Suprapubic skin (tissue), 4 donors: ENCODE results near the gene FTCDNL1. TPM values are rescaled to one million over a fixed set of nuclear protein-coding genes. Genes with fewer than 3 reads are reported as not detected.

Source experiments
- DNase-seq, 2 donors: peaks; one replicate each; pipeline ENCODE4 v3.0.0-alpha.2; 2019; ENCODE audit warnings: low spot score in 2 of 2
- H3K27ac ChIP-seq: fragments of 200-600 bp; sonication (generic); one replicate; pipeline ENCODE4 v1.5.1; 2019
- H3K27me3 ChIP-seq: fragments of 200-600 bp; sonication (generic); one replicate; pipeline ENCODE4 v1.5.1; 2019
- H3K36me3 ChIP-seq: fragments of 200-600 bp; sonication (generic); one replicate; pipeline ENCODE4 v1.5.1; 2019
- H3K4me1 ChIP-seq: fragments of 200-600 bp; sonication (generic); one replicate; pipeline ENCODE4 v1.5.1; 2019
- H3K4me3 ChIP-seq: fragments of 200-600 bp; sonication (generic); one replicate; pipeline ENCODE4 v1.5.1; 2019; ENCODE audit warnings: mild to moderate bottlenecking
- H3K9me3 ChIP-seq: fragments of 200-600 bp; sonication (generic); one replicate; pipeline ENCODE4 v1.5.1; 2019
- EP300 ChIP-seq: sonication (generic); formaldehyde crosslinking; IDR thresholded peaks from one replicate; pipeline ENCODE4 v1.6.1; 2017; ENCODE audit warnings: antibody characterized with exemption
- POLR2A ChIP-seq, 2 donors: fragments of 450-650 bp; IDR thresholded peaks; one replicate each; pipeline ENCODE4 v1.6.1; 2017; ENCODE audit warnings: antibody characterized with exemption in 2 of 2, mild to moderate bottlenecking in 2 of 2, moderate library complexity in 2 of 2
- POLR2AphosphoS5 ChIP-seq, 3 donors: sonication (generic); formaldehyde crosslinking; IDR thresholded peaks; one replicate each; pipeline ENCODE4 v1.6.1; 2017; ENCODE audit warnings: antibody characterized with exemption in 3 of 3
- WGBS: methylation state at CpG from one replicate; pipeline ENCODE4 v1.1.5; 2018; 5-methylcytosine and 5-hydroxymethylcytosine counted together
- total RNA-seq, 4 donors: library from RNA; depleted of rRNA; stranded (reverse); fragments of >200 nt; gene quantifications; one replicate each; pipeline ENCODE4 v1.1.0, GENCODE V29; 2016
- TF ChIP-seq, protein P1 (sequence below), 2 donors: fragments of 200-600 bp in 1 of 2; fragments of 450-650 bp in 1 of 2; sonication (generic) in 1 of 2; IDR thresholded peaks; one replicate each; pipeline ENCODE4 v1.5.1; 2016 to 2019; ENCODE audit warnings: antibody characterized with exemption in 2 of 2, mild to moderate bottlenecking in 1 of 2, moderate library complexity in 1 of 2

The FTCDNL1 gene
- total RNA-seq, 4 donors from 2014 or later = 2.8 to 7.3 (median 5.5) TPM

- Histone ChIP-seq H3K9me3 (no peaks in the 10 kb centered on the region), H3K27me3 (no peaks in the 10 kb centered on the region), H3K27ac (no peak overlapping the region), H3K4me1 (no peaks in the 10 kb centered on the region), H3K4me3 (no peak overlapping the region), H3K36me3 (no peaks in the 10 kb centered on the region)
- no peak for DNase-seq
- TF ChIP-seq POLR2A (IDR thresholded peaks at IDR 0.05) = no peak
- no peak for TF ChIP-seq POLR2AphosphoS5 (IDR thresholded peaks at IDR 0.05)
- TF ChIP-seq, protein P1, sequence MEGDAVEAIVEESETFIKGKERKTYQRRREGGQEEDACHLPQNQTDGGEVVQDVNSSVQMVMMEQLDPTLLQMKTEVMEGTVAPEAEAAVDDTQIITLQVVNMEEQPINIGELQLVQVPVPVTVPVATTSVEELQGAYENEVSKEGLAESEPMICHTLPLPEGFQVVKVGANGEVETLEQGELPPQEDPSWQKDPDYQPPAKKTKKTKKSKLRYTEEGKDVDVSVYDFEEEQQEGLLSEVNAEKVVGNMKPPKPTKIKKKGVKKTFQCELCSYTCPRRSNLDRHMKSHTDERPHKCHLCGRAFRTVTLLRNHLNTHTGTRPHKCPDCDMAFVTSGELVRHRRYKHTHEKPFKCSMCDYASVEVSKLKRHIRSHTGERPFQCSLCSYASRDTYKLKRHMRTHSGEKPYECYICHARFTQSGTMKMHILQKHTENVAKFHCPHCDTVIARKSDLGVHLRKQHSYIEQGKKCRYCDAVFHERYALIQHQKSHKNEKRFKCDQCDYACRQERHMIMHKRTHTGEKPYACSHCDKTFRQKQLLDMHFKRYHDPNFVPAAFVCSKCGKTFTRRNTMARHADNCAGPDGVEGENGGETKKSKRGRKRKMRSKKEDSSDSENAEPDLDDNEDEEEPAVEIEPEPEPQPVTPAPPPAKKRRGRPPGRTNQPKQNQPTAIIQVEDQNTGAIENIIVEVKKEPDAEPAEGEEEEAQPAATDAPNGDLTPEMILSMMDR (IDR thresholded peaks at IDR 0.05) = no peak
- no peak for TF ChIP-seq EP300
- WGBS = 44% methylated on average over 1 of the region's 1 CpG
Observed at GRCh38 chr2:199875400-199875799, 24.4 kb upstream of the FTCDNL1 start.

DNA sequence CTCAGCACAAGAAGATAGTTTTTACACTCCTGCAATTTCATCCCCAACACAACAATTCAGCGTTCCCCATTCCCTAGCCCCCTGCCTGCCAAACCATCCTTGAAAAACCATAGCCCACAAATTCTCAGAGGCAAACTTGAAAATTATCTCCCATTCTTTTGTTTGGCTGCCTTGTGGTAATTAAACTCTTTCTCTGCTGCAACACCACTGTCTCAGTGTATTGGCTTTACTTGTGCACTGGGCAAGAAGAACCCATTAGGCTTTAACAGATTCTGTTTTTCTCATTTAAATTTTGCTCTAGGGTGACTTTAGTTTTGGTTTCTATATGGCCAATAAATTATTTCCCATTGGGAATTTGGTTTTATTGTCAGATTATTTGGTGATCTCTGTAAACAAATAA lies 23.2 kb upstream of the FTCDNL1 start:
- WGBS = 100% methylated on average over 1 of the region's 1 CpG

GRCh38 chr2:199870581-199870980 lies 19.6 kb upstream of the FTCDNL1 start:
- no peak overlapping the region for H3K4me3 ChIP-seq
- DNase-seq = no peak
- WGBS = 50% methylated on average over 1 of the region's 1 CpG

More for the DNA sequence above, 23.2 kb upstream of the FTCDNL1 start:
- no peaks in the 10 kb centered on the region for H3K4me1 ChIP-seq
- H3K27me3 ChIP-seq = no peaks in the 10 kb centered on the region
- TF ChIP-seq POLR2A (IDR thresholded peaks at IDR 0.05) (no peak), POLR2AphosphoS5 (IDR thresholded peaks at IDR 0.05) (no peak), EP300 (no peak)
- TF ChIP-seq, protein P1 (IDR thresholded peaks at IDR 0.05) = no peak
- no peak overlapping the region for H3K27ac ChIP-seq
- no peak for DNase-seq
- no peaks in the 10 kb centered on the region for H3K36me3 ChIP-seq
- H3K9me3 ChIP-seq = no peaks in the 10 kb centered on the region
- no peak overlapping the region for H3K4me3 ChIP-seq

DNA sequence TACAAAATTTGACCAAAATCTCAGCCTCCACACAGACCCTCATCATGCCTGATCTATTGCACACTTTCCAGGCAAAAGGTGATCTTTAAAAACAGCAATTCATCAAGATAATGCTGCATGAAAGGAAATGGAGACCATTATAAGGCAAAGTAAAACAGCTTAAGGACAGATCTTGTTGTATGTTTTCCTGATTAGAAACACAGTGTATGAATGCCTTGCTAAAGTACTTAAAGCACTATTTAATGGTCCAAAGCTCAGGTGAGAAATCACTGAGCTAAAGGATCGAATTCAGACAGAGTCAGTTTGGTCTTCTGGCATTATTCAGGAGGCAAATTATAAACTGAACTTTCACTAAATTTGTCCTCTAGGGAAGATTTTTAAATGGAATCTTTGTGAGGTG lies 18.7 kb upstream of the FTCDNL1 start:
- Histone ChIP-seq H3K9me3 (no peaks in the 10 kb centered on the region), H3K36me3 (no peaks in the 10 kb centered on the region), H3K27me3 (no peaks in the 10 kb centered on the region), H3K4me1 (no peaks in the 10 kb centered on the region), H3K4me3 (no peak overlapping the region), H3K27ac (no peak overlapping the region)
- DNase-seq = no peak
- TF ChIP-seq POLR2A (IDR thresholded peaks at IDR 0.05) = no peak
- no peak for TF ChIP-seq POLR2AphosphoS5 (IDR thresholded peaks at IDR 0.05)
- TF ChIP-seq EP300 = no peak
- TF ChIP-seq, protein P1 (IDR thresholded peaks at IDR 0.05) = no peak
- WGBS = 33% methylated on average over 1 of the region's 1 CpG

More at GRCh38 chr2:199870581-199870980, 19.6 kb upstream of the FTCDNL1 start:
- Histone ChIP-seq H3K4me1 (no peaks in the 10 kb centered on the region), H3K27ac (no peak overlapping the region), H3K9me3 (no peaks in the 10 kb centered on the region), H3K27me3 (no peaks in the 10 kb centered on the region), H3K36me3 (no peaks in the 10 kb centered on the region)
- no peak for TF ChIP-seq EP300
- no peak for TF ChIP-seq POLR2A (IDR thresholded peaks at IDR 0.05)
- TF ChIP-seq POLR2AphosphoS5 (IDR thresholded peaks at IDR 0.05) = no peak
- TF ChIP-seq, protein P1 (IDR thresholded peaks at IDR 0.05) = no peak

- no peak for TF ChIP-seq POLR2AphosphoS5 (IDR thresholded peaks at IDR 0.05)
- TF ChIP-seq, protein P1 (IDR thresholded peaks at IDR 0.05) = no peak
- no peak for TF ChIP-seq EP300
- no peak for TF ChIP-seq POLR2A (IDR thresholded peaks at IDR 0.05)
- no peaks in the 10 kb centered on the region for H3K9me3 ChIP-seq
- 78% methylated on average over 1 of the region's 1 CpG for WGBS
- H3K27me3 ChIP-seq = no peaks in the 10 kb centered on the region
- H3K36me3 ChIP-seq = no peaks in the 10 kb centered on the region
- no peak overlapping the region for H3K4me3 ChIP-seq
- DNase-seq = no peak
- H3K27ac ChIP-seq = no peak overlapping the region
- no peaks in the 10 kb centered on the region for H3K4me1 ChIP-seq
Observed at GRCh38 chr2:199869227-199869541, 18.2 kb upstream of the FTCDNL1 start.
